BE2C (cell line): ENCODE data around the gene OR13C2. TPM values are rescaled to one million over a fixed set of nuclear protein-coding genes. Genes with fewer than 3 reads are reported as not detected.
"Not testable (repeated sequence)": the region's sequence is repeated elsewhere in the genome, so short reads cannot be mapped to it uniquely, and the experiment has no call there.

Experiments used
- DNase-seq: peaks from one replicate; pipeline ENCODE4 v3.0.0-alpha.2; 2020
- H3K27me3 ChIP-seq: fragments of 250-450 bp; sonication (Bioruptor Pico); 2 replicates; pipeline ENCODE4 v1.5.1; 2020; ENCODE audit warnings: mild to moderate bottlenecking
- H3K36me3 ChIP-seq: fragments of 250-450 bp; sonication (Bioruptor Pico); 2 replicates; pipeline ENCODE4 v1.5.1; 2020; ENCODE audit warnings: mild to moderate bottlenecking
- H3K4me1 ChIP-seq: fragments of 250-450 bp; sonication (Bioruptor Pico); 2 replicates; pipeline ENCODE4 v1.5.1; 2020
- H3K4me3 ChIP-seq: 2 replicates; pipeline ENCODE4 v1.5.1; 2011; ENCODE audit warnings: low read depth, low read length
- H3K9me3 ChIP-seq: fragments of 250-450 bp; sonication (Bioruptor Pico); 2 replicates; pipeline ENCODE4 v1.5.1; 2020
- polyA plus RNA-seq: library from polyadenylated mRNA; unstranded; fragments of >200 nt; gene quantifications from one replicate; pipeline ENCODE4 v1.2.1, GENCODE V29; 2012; ENCODE audit warnings: low read depth, missing spikeins; ENCODE audit not compliant: insufficient read length, insufficient read depth
- TF ChIP-seq, protein P1 (sequence below): IDR thresholded peaks from 2 replicates; pipeline ENCODE4 v1.5.1; 2012; ENCODE audit warnings: mild to moderate bottlenecking, low read depth, low read length

OR13C2 gene, protein sequence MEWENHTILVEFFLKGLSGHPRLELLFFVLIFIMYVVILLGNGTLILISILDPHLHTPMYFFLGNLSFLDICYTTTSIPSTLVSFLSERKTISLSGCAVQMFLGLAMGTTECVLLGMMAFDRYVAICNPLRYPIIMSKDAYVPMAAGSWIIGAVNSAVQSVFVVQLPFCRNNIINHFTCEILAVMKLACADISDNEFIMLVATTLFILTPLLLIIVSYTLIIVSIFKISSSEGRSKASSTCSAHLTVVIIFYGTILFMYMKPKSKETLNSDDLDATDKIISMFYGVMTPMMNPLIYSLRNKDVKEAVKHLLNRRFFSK
- not detected for polyA plus RNA-seq

DNA sequence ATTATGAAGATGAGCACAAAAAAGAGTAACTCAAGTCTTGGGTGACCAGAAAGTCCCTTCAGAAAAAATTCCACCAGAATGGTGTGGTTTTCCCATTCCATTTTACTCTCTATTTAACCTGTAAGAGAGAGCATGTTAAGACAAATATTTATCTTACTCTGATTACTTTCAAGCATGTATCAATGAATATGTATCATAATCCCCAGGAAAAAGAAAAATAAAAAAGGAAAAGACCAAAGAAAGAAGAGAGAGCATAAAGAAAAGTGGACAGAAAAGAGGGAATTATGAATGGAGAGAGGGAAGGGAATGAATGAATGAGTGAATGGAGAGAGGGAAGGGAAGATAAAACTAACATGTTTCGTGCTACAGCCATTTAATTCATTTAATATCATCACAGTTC lies at the start of gene OR13C2:
Gene OR13C2 (minus strand): TSS at position 101 of the 400 bp plus-strand sequence. CDS start 0 bp downstream, at position 101.
- not testable (repeated sequence) for H3K36me3 ChIP-seq, H3K27me3 ChIP-seq, H3K4me3 ChIP-seq, H3K9me3 ChIP-seq, H3K4me1 ChIP-seq, DNase-seq

DNA sequence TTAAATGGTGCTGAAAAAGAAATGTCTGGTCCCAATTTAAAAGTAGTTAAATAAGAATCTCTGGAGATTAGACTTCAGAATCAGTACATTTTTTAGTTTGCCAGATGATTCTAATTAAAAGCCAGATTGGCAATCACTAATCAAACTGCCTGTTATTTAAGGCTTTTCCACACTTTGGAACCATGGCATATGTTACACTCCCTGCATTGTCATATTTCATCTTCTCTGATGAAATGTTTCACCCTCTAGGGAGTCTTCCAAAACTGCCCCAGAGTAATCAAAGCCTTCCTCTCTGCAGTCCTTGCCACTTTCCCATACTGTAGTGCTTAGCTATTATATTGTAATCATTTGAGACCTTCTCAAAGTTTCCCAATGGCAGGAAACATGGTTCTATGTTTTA lies 30.0 kb upstream of the OR13C2 start:
- DNase-seq: no peak
- TF ChIP-seq, protein P1, sequence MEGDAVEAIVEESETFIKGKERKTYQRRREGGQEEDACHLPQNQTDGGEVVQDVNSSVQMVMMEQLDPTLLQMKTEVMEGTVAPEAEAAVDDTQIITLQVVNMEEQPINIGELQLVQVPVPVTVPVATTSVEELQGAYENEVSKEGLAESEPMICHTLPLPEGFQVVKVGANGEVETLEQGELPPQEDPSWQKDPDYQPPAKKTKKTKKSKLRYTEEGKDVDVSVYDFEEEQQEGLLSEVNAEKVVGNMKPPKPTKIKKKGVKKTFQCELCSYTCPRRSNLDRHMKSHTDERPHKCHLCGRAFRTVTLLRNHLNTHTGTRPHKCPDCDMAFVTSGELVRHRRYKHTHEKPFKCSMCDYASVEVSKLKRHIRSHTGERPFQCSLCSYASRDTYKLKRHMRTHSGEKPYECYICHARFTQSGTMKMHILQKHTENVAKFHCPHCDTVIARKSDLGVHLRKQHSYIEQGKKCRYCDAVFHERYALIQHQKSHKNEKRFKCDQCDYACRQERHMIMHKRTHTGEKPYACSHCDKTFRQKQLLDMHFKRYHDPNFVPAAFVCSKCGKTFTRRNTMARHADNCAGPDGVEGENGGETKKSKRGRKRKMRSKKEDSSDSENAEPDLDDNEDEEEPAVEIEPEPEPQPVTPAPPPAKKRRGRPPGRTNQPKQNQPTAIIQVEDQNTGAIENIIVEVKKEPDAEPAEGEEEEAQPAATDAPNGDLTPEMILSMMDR: no peak
- Histone ChIP-seq H3K36me3 (no peaks in the 10 kb centered on the region), H3K4me1 (no peaks in the 10 kb centered on the region), H3K9me3 (no peaks in the 10 kb centered on the region), H3K27me3 (no peaks in the 10 kb centered on the region), H3K4me3 (no peak overlapping the region)

DNA sequence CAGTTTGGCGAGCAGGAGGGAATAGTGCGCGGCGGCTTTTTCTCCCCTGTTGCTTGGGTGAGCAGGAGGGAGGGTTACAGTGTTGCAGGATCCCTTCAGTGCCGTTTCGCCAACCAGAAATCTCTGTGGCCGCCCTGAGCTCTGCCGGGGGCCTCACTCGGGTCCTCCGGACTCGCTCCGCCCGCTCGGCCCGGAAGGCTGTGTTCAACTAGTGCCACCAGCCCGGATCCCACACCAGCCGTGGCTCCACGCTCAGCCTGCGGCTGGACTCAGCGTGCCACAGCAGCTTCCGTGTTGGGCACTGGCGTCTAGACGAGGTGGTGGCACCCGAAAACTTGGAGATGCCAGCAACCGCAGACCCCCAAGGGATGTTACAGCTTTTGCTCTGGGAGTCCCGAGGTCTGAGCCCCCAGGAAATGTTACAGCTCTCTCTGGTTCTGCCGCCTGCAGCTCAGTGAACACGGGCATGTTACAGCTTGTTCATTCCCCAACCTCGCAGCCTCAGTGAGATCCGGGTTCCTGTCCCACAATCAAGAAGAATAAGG lies 28.6 kb upstream of the OR13C2 start:
- no peak overlapping the region for H3K4me3 ChIP-seq
- TF ChIP-seq, protein P1: no peak

DNA sequence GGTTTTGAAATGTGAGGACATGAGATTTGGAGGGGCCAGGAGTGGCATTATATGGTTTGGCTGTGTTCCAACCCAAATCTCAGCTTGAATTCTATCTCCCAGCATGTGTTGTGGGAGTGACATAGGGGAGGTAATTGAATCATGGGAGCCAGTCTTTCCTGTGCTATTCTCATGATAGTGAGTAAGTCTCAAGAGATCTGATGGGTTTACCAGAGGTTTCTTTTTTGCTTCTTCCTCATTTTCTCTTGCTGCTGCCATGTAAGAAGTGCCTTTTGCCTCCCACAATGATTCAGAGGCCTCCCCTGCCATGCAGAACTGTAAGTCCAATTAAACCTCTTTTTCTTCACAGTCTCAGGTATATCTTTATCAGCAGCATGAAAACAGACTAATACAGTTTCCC lies 20.5 kb upstream of the OR13C2 start:
- not testable (repeated sequence) for DNase-seq, H3K4me3 ChIP-seq, H3K4me1 ChIP-seq, H3K27me3 ChIP-seq, H3K36me3 ChIP-seq, H3K9me3 ChIP-seq

More for the DNA sequence above, 28.6 kb upstream of the OR13C2 start:
- H3K36me3 ChIP-seq: no peaks in the 10 kb centered on the region
- H3K4me1 ChIP-seq: no peaks in the 10 kb centered on the region
- DNase-seq: no peak
- H3K9me3 ChIP-seq: no peaks in the 10 kb centered on the region
- H3K27me3 ChIP-seq: no peaks in the 10 kb centered on the region

DNA sequence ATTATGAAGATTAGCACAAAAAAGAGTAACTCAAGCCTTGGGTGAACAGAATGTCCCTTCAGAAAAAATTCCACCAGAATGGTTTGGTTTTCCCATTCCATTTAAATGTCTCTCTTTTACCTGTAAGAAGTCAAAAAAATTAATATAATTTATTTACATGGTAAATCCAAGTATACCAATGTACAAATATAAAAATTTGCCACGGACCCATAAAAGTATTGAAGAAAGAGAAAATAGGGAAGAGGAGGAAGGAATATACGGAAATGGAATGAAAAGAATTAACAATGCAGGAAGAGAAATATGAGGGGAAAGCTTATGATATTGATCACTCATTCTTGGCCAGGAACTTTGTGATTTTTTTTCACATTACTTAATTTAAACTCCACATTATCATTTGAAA lies 12.7 kb upstream of the OR13C2 start, which contains the start of gene OR13C9:
Gene OR13C9 (minus strand): TSS at position 101 of the 400 bp plus-strand sequence. CDS start 0 bp downstream, at position 101.
- no peaks in the 10 kb centered on the region for H3K27me3 ChIP-seq
- no peaks in the 10 kb centered on the region for H3K4me1 ChIP-seq
- H3K36me3 ChIP-seq: no peaks in the 10 kb centered on the region
- no peak for DNase-seq
- TF ChIP-seq, protein P1: no peak
- no peak within 1 kb of the TSS for H3K4me3 ChIP-seq
- H3K9me3 ChIP-seq: no peaks in the 10 kb centered on the region

DNA sequence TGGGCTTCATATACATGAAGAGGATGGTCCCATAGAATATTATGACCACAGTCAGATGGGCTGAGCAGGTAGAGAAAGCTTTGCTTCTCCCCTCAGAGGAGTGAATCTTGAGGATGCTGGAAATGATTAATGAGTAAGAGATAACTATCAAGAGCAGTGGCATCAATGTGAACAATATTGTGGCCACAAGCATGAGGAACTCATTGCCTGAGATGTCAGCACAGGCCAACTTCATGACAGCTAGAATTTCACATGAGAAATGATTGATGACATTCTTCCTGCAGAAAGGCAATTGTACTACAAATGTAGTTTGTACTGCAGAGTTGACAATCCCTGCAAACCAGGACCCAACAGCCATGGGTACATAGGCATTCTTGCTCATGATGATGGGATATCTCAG lies 12.0 kb upstream of the OR13C2 start:
- no peaks in the 10 kb centered on the region for H3K9me3 ChIP-seq
- H3K4me3 ChIP-seq: no peak overlapping the region
- TF ChIP-seq, protein P1: no peak
- no peaks in the 10 kb centered on the region for H3K36me3 ChIP-seq
- H3K4me1 ChIP-seq: no peaks in the 10 kb centered on the region
- H3K27me3 ChIP-seq: no peaks in the 10 kb centered on the region
- DNase-seq: no peak

DNA sequence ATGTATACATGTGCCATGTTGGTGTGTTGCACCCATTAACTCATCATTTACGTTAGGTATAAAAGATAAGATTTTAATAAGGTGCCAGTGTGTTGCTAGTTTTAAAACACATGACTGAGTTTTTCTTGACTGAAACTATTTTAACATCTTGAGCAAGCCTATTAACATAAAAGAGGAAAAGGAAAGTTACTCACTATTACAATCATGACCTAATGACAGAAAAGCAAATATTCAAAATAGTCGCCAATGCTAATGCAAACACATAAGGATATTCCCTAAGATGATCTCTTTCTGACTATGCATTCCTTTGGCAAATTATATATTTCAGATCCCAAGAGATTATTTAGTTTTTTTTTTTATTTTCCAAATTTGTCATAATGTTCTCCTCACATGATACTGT lies 5.8 kb upstream of the OR13C2 start:
- no peak for DNase-seq
- Histone ChIP-seq H3K4me1 (no peaks in the 10 kb centered on the region), H3K4me3 (no peak overlapping the region), H3K27me3 (no peaks in the 10 kb centered on the region), H3K36me3 (no peaks in the 10 kb centered on the region), H3K9me3 (no peaks in the 10 kb centered on the region)
- TF ChIP-seq, protein P1: no peak
